Adrenal gland (tissue), 12 donors: ENCODE data around the gene PCSK1N. TPM values are rescaled to one million over a fixed set of nuclear protein-coding genes. Genes with fewer than 3 reads are reported as not detected.

Experiments
- DNase-seq, 7 donors: peaks; one replicate each; pipeline ENCODE4 v3.0.0-alpha.2; 2019 to 2020
- H3K27ac ChIP-seq, 5 donors: fragments of 200-600 bp; sonication (generic) in 4 of 5; 1 replicate in 3 of 5; 2 replicates in 2 of 5; pipeline versions ENCODE4 v1.5.1 to v1.8.0; 2016 to 2020; ENCODE audit warnings: mild to moderate bottlenecking in 1 of 5
- H3K27me3 ChIP-seq: fragments of 200-600 bp; 2 replicates; pipeline ENCODE4 v1.8.0; 2021
- H3K36me3 ChIP-seq, 2 donors: fragments of 200-600 bp; replicated peaks in 1 of 2; 1 replicate in 1 of 2; 2 replicates in 1 of 2; pipeline versions ENCODE4 v1.5.1 to v1.8.0; 2018 to 2022
- H3K4me1 ChIP-seq, 2 donors: fragments of 200-600 bp; replicated peaks in 1 of 2; 1 replicate in 1 of 2; 2 replicates in 1 of 2; pipeline versions ENCODE4 v1.5.1 to v1.8.0; 2018 to 2021
- H3K4me3 ChIP-seq, 4 donors: fragments of 200-600 bp; sonication (generic) in 3 of 4; one replicate each; pipeline ENCODE4 v1.5.1; 2016 to 2018
- H3K9me3 ChIP-seq, 3 donors: fragments of 200-600 bp; sonication (generic) in 1 of 3; replicated peaks in 1 of 3; 1 replicate in 2 of 3; 2 replicates in 1 of 3; pipeline versions ENCODE4 v1.5.1 to v1.8.0; 2016 to 2021
- CTCF ChIP-seq, 6 experiments: fragments of 450-650 bp in 4 of 6; fragments of 200-600 bp in 2 of 6; sonication (generic) in 1 of 6; IDR thresholded peaks; 1 replicate in 5 of 6; 2 replicates in 1 of 6; pipeline versions ENCODE4 v1.5.1 to v1.8.0; 2016 to 2021; ENCODE audit warnings: antibody characterized with exemption in 6 of 6, mild to moderate bottlenecking in 2 of 6, moderate library complexity in 1 of 6
- POLR2A ChIP-seq, 2 donors: fragments of 450-650 bp; IDR thresholded peaks; one replicate each; pipeline ENCODE4 v1.6.1; 2017; ENCODE audit warnings: antibody characterized with exemption in 2 of 2, mild to moderate bottlenecking in 2 of 2, moderate library complexity in 1 of 2
- WGBS, 4 donors: extraction: QIAGEN DNeasy Blood & Tissue Kit in 2 of 4; methylation state at CpG; one replicate each; pipeline versions ENCODE4 v1.1.5 to v1.1.7; 2013 to 2017; 5-methylcytosine and 5-hydroxymethylcytosine counted together
- intact Hi-C, 2 donors: fragments of 100-400 bp; cut with DNase I; formaldehyde crosslinking; loops; one replicate each; pipeline versions ENCODE4 v1.14.1 to v1.15.0; 2022 to 2023
- polyA plus RNA-seq, 3 donors: library from polyadenylated mRNA; stranded (reverse); fragments of 200-250 nt in 2 of 3; fragments of 350-450 nt in 1 of 3; fragmentation: Illumina TruSeq in 1 of 3; extraction: RNeasy Lipid Tissue Mini Kit (QIAGEN cat#74804) in 1 of 3; gene quantifications; one replicate each; pipeline ENCODE4 v1.2.3, GENCODE V29; 2013 to 2014
- total RNA-seq, 9 donors: library from RNA; depleted of rRNA in 4 of 9; stranded (reverse); fragments of >200 nt in 4 of 9; fragments of 120-200 nt in 1 of 9; fragmentation: NEBNext Ultra II Directional in 1 of 9; extraction: Animal tissue kit (Norgen Biotek cat#: 25700) in 1 of 9; gene quantifications; one replicate each; pipeline versions ENCODE4 v1.1.0 to v1.2.4, GENCODE V29; 2013 to 2023
- donor health status: healthy with polysubstance abuse.
- donor health status: Bipolar disorder and iron deficiency.
- donor health status: DM: yes; HTN: yes; CAD: no.
- donor health status: DM: no; HTN: no; CAD: no.
- donor health status: DM: no; HTN: no; CAD: no.
- donor health status: DM: yes; HTN: yes; CAD: no.

The PCSK1N gene
- total and polyA plus RNA-seq, 12 donors, result 0.24 to 297 (median 7.2) TPM

GRCh38 chrX:48814722-48815121, 20.7 kb downstream of the PCSK1N start:
- intact Hi-C loops, result no loop called here

GRCh38 chrX:48813644-48814043, 21.8 kb downstream of the PCSK1N start:
- 85 to 96% (median 91%) methylated on average over 6 to 8 of the region's 8 CpGs for WGBS, 4 donors
- Histone ChIP-seq H3K36me3 (peaks cover 0 to 12% of the 10 kb centered on the region in 2 donors), H3K4me1 (no peaks in the 10 kb centered on the region), H3K27me3 (no peaks in the 10 kb centered on the region), H3K4me3 (no peak overlapping the region), H3K9me3 (no peaks in the 10 kb centered on the region), H3K27ac (no peak overlapping the region)
- no peak for DNase-seq
- intact Hi-C loops, result no loop called here
- no peak for TF ChIP-seq CTCF (IDR thresholded peaks at IDR 0.05)
- no peak for TF ChIP-seq POLR2A (IDR thresholded peaks at IDR 0.05)

More at GRCh38 chrX:48814722-48815121, 20.7 kb downstream of the PCSK1N start:
- TF ChIP-seq CTCF (IDR thresholded peaks at IDR 0.05), result no peak
- no peak for TF ChIP-seq POLR2A (IDR thresholded peaks at IDR 0.05)
- no peaks in the 10 kb centered on the region for H3K4me1 ChIP-seq
- H3K27me3 ChIP-seq, result no peaks in the 10 kb centered on the region
- DNase-seq, result no peak
- 82 to 100% (median 90%) methylated on average over 1 to 8 of the region's 8 CpGs for WGBS, 4 donors
- H3K9me3 ChIP-seq, result no peaks in the 10 kb centered on the region
- H3K27ac ChIP-seq, result no peak overlapping the region
- H3K36me3 ChIP-seq, result peaks cover 0 to 12% of the 10 kb centered on the region in 2 donors
- no peak overlapping the region for H3K4me3 ChIP-seq

- intact Hi-C loops, result no loop called here
- WGBS, 4 donors, result 82 to 100% (median 93%) methylated on average over 3 to 4 of the region's 4 CpGs
- Histone ChIP-seq H3K4me3 (no peak overlapping the region), H3K9me3 (no peaks in the 10 kb centered on the region), H3K36me3 (peaks cover 0 to 9% of the 10 kb centered on the region in 2 donors), H3K27me3 (no peaks in the 10 kb centered on the region), H3K27ac (no peak overlapping the region), H3K4me1 (no peaks in the 10 kb centered on the region)
- no peak for DNase-seq
- TF ChIP-seq POLR2A (IDR thresholded peaks at IDR 0.05) (no peak), CTCF (IDR thresholded peaks at IDR 0.05) (no peak)
These were observed 29.3 kb downstream of the PCSK1N start for GRCh38 chrX:48806081-48806480.

GRCh38 chrX:48802905-48803200, 32.6 kb downstream of the PCSK1N start:
- DNase-seq, result no peak
- peak overlapping the region in 4 of 5 donors; percentile 82 to 100 (median 96) for H3K27ac ChIP-seq
- no peaks in the 10 kb centered on the region for H3K9me3 ChIP-seq
- H3K4me3 ChIP-seq, result peak overlapping the region in 2 of 4 donors; percentile 30 to 61
- peaks cover 0 to 9% of the 10 kb centered on the region in 2 donors for H3K36me3 ChIP-seq
- 40 to 60% (median 50%) methylated on average over 4 of the region's 4 CpGs; no CpG with 5 or more reads in 1 of the 4 donors for WGBS, 4 donors
- no peaks in the 10 kb centered on the region for H3K4me1 ChIP-seq
- intact Hi-C loops, result no loop called here
- no peaks in the 10 kb centered on the region for H3K27me3 ChIP-seq
- no peak for TF ChIP-seq POLR2A (IDR thresholded peaks at IDR 0.05)
- no peak for TF ChIP-seq CTCF (IDR thresholded peaks at IDR 0.05)
